MCF 10A (cell line): ENCODE results near the gene ADCY4. TPM values are rescaled to one million over a fixed set of nuclear protein-coding genes. Genes with fewer than 3 reads are reported as not detected.

Experiments used
- BruUV-seq: library from RNA; stranded (reverse); fragments of 400-500 nt; replicated peaks from 2 replicates; lab custom pipeline; 2021; lab: Mats Ljungman, UMichigan
- CTCF ChIA-PET: fragments of 300-600 bp; sonication (Branson Sonifier 250); formaldehyde crosslinking; extraction: SDS; loops from one replicate; lab custom pipeline; 2021; ENCODE audit warnings: antibody characterized with exemption, inconsistent platforms; lab: Yijun Ruan, JAX
- POLR2A ChIA-PET: fragments of 300-600, 350-650 bp; sonication (Branson Sonifier 250); formaldehyde crosslinking; extraction: SDS; loops from one replicate; lab custom pipeline; 2020; ENCODE audit warnings: antibody characterized with exemption, inconsistent platforms; lab: Yijun Ruan, JAX
- DNase-seq: peaks from one replicate; pipeline ENCODE4 v3.0.0-alpha.2; 2018; ENCODE audit not compliant: unreplicated experiment
- H3K27ac Mint-ChIP-seq: one replicate; pipeline ENCODE4 v1.8.0; 2022; ENCODE audit warnings: mild to moderate bottlenecking, low read depth, mixed read lengths; ENCODE audit not compliant: unreplicated experiment
- H3K27me3 Mint-ChIP-seq: one replicate; pipeline ENCODE4 v1.8.0; 2022; ENCODE audit warnings: mixed read lengths; ENCODE audit not compliant: insufficient read depth, unreplicated experiment
- H3K36me3 Mint-ChIP-seq: one replicate; pipeline ENCODE4 v1.8.0; 2022; ENCODE audit warnings: mild to moderate bottlenecking, moderate library complexity, mixed read lengths; ENCODE audit not compliant: insufficient read depth, unreplicated experiment
- H3K4me1 Mint-ChIP-seq: one replicate; pipeline ENCODE4 v1.8.0; 2022; ENCODE audit warnings: mixed read lengths; ENCODE audit not compliant: insufficient read depth, unreplicated experiment
- H3K4me3 Mint-ChIP-seq: one replicate; pipeline ENCODE4 v1.8.0; 2022; ENCODE audit warnings: mild to moderate bottlenecking, moderate library complexity, mixed read lengths; ENCODE audit not compliant: unreplicated experiment
- H3K9me3 Mint-ChIP-seq: one replicate; pipeline ENCODE4 v1.8.0; 2022; ENCODE audit warnings: mixed read lengths; ENCODE audit not compliant: unreplicated experiment
- intact Hi-C: fragments of 100-400 bp; cut with micrococcal nuclease; formaldehyde crosslinking; loops from 2 replicates; pipeline ENCODE4 v1.14.1; 2022
- total RNA-seq: library from RNA; stranded (reverse); gene quantifications from 2 replicates; pipeline ENCODE4 v1.2.3, GENCODE V29; 2022
- TF ChIP-seq, protein P1 (sequence below): fragments of 200-600 bp; IDR thresholded peaks from one replicate; pipeline ENCODE4 v1.8.0; 2022; ENCODE audit warnings: antibody characterized with exemption, mild to moderate bottlenecking; ENCODE audit not compliant: unreplicated experiment

ADCY4 gene
- total RNA-seq, 1 experiment from 2014 or later = not detected

DNA sequence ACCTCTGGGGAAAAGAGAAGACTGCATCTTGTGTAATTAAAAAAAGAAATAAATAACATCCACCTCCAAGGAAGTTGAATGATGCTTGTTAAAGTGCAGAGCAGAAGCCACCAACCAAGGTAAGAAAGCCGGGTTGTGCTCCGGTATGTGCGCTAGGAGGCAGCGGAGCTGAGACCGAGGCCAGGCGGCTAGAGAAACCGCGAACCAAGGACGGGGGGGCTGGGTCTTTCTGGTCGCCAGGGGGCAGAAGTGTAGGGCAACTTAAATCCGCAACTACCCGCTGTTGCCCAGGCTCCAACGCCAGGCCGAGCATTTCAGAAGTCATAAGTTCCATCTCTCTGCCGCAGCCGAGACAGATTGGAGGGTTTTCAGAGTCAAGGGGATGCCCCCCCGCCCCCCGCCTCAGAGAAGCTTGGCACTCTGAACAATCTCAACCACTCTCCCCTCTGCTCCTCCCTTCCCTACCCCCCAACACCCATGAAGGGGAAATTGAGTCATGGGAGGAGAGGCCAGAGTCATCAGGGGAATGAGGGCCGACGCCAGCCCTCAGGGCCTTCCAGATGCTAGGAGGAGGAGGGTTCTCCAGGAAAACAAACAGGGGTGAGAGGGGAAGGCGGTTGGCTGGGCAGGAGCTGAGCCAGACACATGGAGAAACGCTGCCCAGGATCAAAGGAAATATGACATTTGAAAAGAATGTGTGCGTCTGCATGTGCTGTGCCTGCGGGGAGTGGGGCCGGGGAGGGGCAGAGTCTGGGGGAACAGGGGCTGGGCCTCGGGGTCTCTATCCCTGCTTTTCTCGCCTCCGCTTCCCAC, 30.9 kb upstream of the ADCY4 start:
- peak overlapping the region; percentile 75 for H3K4me3 Mint-ChIP-seq
- intact Hi-C loops = loop anchor here (1.0 kb wide), 3 partner anchors 46 to 70 kb away; no protein-coding TSS in a partner anchor
- DNase-seq = peak; percentile 82
- TF ChIP-seq, protein P1, sequence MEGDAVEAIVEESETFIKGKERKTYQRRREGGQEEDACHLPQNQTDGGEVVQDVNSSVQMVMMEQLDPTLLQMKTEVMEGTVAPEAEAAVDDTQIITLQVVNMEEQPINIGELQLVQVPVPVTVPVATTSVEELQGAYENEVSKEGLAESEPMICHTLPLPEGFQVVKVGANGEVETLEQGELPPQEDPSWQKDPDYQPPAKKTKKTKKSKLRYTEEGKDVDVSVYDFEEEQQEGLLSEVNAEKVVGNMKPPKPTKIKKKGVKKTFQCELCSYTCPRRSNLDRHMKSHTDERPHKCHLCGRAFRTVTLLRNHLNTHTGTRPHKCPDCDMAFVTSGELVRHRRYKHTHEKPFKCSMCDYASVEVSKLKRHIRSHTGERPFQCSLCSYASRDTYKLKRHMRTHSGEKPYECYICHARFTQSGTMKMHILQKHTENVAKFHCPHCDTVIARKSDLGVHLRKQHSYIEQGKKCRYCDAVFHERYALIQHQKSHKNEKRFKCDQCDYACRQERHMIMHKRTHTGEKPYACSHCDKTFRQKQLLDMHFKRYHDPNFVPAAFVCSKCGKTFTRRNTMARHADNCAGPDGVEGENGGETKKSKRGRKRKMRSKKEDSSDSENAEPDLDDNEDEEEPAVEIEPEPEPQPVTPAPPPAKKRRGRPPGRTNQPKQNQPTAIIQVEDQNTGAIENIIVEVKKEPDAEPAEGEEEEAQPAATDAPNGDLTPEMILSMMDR = peak; percentile 73
- H3K9me3 Mint-ChIP-seq = no peaks in the 10 kb centered on the region
- BruUV-seq = no TSS peak
- peak overlapping the region; percentile 96 for H3K27ac Mint-ChIP-seq
- POLR2A ChIA-PET = interaction anchor here (0.7 to 2.0 kb wide), 12 partner anchors 8 to 76 kb away, joined by 3 to 26 read pairs (median 5); partner anchors contain the start of genes CBLN3, DHRS1, KHNYN and NOP9
- H3K36me3 Mint-ChIP-seq = peaks cover 7% of the 10 kb centered on the region
- peaks cover 24% of the 10 kb centered on the region for H3K4me1 Mint-ChIP-seq
- H3K27me3 Mint-ChIP-seq = no peaks in the 10 kb centered on the region
- CTCF ChIA-PET = interaction anchor here (0.6 to 2.3 kb wide), 31 partner anchors 9 to 734 kb away, joined by 3 to 42 read pairs (median 4); partner anchors contain the start of genes CBLN3 and KHNYN

DNA sequence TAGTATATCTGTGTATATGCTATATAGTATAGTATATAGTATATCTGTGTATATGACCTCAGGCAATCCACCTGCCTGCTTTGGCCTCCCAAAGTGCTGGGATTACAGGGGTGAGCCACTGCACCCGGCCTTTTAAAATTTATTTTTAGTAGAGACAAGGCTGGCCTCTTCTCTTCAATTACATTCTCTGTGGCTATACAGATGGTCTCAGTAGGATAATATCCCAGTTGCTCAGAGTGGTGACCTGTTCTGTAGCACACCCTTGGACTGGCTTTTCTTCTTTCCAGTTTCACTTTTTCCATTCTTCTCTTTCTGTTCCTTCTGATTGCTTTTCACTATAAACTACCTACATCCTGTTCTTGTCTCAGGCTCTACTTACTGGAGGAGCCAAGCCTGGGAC, 30.0 kb upstream of the ADCY4 start:
- H3K4me3 Mint-ChIP-seq = no peak overlapping the region
- H3K27ac Mint-ChIP-seq = peak overlapping the region; percentile 96
- no TSS peak for BruUV-seq
- H3K9me3 Mint-ChIP-seq = no peaks in the 10 kb centered on the region
- CTCF ChIA-PET = interaction anchor here (0.6 to 2.3 kb wide), 15 partner anchors 13 to 72 kb away, joined by 3 to 42 read pairs (median 5); partner anchors contain the start of genes CBLN3 and KHNYN
- H3K36me3 Mint-ChIP-seq = peaks cover 7% of the 10 kb centered on the region
- H3K4me1 Mint-ChIP-seq = peaks cover 24% of the 10 kb centered on the region
- POLR2A ChIA-PET = interaction anchor here (1.0 to 1.9 kb wide), 4 partner anchors 10 to 77 kb away, joined by 3 to 26 read pairs (median 4); partner anchors contain the start of genes CBLN3 and KHNYN
- DNase-seq = no peak
- TF ChIP-seq, protein P1 = no peak
- intact Hi-C loops = loop anchor here (1.0 kb wide), 3 partner anchors 47 to 71 kb away; no protein-coding TSS in a partner anchor
- no peaks in the 10 kb centered on the region for H3K27me3 Mint-ChIP-seq

DNA sequence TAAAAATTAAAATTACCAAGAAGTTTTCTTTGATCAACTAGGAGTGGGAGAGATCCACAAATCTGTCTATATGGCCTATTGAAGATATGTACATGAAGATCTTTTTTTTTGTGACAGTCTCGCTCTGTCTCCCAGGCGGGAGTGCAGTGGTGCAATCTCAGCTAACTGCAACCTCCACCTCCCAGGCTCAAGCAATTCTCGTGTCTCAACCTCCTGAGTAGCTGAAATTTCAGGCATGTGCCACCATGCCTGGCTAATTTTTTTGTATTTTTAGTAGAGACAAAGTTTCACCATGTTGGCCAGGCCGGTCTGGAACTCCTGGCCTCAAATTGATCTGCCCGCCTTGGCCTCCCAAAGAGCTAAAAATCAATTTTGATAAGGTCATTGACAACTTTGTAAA, 28.5 kb upstream of the ADCY4 start:
- no peaks in the 10 kb centered on the region for H3K27me3 Mint-ChIP-seq
- no peaks in the 10 kb centered on the region for H3K9me3 Mint-ChIP-seq
- intact Hi-C loops = no loop called here

More for the DNA sequence above, 28.5 kb upstream of the ADCY4 start:
- DNase-seq = no peak
- POLR2A ChIA-PET = interaction anchor here (1.2 kb wide), 1 partner anchor 79 kb away, joined by 3 read pairs; the partner anchor contains the start of gene SDR39U1
- Mint-ChIP-seq H3K4me3 (no peak overlapping the region), H3K4me1 (peaks cover 24% of the 10 kb centered on the region), H3K27ac (no peak overlapping the region), H3K36me3 (peaks cover 7% of the 10 kb centered on the region)
- BruUV-seq = no TSS peak
- TF ChIP-seq, protein P1 = no peak
- CTCF ChIA-PET = interaction anchor here (0.6 to 4.0 kb wide), 9 partner anchors 8 to 1812 kb away, joined by 3 to 31 read pairs (median 8); partner anchors contain the start of genes ADCY4 and KHNYN
